ENCODE measurements around the gene NOS1AP. TPM values are rescaled to one million over a fixed set of nuclear protein-coding genes. Genes with fewer than 3 reads are reported as not detected.

Gene NOS1AP
- total RNA-seq, 3 donors from 2014 or later = 11.8 to 17.4 (median 14.3) TPM

DNA sequence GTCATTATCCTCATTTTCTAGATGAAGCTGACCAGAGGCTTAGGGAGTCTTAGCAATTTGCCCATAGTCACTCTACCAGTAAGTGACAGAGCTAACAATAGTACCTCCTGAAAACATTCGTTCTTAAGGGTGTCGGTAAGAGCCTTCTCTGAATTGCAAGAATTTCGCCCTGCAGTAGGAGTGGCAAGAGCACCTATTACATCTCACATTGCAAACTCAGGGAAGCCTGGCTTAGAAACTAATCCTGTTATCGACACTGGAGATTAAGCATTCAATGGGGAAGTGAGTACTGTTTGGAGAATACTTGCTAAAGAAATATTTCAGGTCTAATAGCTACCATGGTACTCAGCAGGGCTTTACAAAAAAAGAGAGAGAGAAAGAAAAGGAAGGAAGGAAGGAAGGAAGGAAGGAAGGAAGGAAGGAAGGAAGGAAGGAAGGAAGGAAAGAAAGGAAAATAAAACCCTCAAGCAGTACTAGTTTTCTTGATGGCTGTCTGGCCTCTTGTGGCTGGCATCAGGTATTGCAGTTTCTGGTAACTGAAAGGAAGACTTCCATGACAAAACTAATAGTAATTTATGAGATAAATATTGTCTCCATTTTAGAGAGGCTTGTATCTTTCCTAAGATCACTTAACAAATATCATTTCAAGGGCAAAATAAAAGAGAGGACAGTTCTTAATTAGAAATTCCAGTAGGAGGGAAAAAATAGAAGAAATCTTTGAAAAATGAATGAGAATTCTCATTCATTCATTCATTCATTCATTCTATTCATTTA is 322.5 kb downstream of the NOS1AP start:
- peak; percentile 54 for ATAC-seq
- DNase-seq = no peak
- Histone ChIP-seq H3K4me1 (ENCODE audit: low read depth) (peaks cover 8% of the 10 kb centered on the region), H3K9me3 (no peaks in the 10 kb centered on the region), H3K4me3 (no peak overlapping the region), H3K36me3 (ENCODE audit: low read depth) (no peaks in the 10 kb centered on the region)
- TF ChIP-seq, protein P1, sequence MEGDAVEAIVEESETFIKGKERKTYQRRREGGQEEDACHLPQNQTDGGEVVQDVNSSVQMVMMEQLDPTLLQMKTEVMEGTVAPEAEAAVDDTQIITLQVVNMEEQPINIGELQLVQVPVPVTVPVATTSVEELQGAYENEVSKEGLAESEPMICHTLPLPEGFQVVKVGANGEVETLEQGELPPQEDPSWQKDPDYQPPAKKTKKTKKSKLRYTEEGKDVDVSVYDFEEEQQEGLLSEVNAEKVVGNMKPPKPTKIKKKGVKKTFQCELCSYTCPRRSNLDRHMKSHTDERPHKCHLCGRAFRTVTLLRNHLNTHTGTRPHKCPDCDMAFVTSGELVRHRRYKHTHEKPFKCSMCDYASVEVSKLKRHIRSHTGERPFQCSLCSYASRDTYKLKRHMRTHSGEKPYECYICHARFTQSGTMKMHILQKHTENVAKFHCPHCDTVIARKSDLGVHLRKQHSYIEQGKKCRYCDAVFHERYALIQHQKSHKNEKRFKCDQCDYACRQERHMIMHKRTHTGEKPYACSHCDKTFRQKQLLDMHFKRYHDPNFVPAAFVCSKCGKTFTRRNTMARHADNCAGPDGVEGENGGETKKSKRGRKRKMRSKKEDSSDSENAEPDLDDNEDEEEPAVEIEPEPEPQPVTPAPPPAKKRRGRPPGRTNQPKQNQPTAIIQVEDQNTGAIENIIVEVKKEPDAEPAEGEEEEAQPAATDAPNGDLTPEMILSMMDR (IDR thresholded peaks at IDR 0.05) = peak; percentile 51
- intact Hi-C loops (cut with DNase I, micrococcal nuclease) = loop anchor here (5.0 kb wide), 2 partner anchors 35 to 335 kb away; no protein-coding TSS in a partner anchor

DNA sequence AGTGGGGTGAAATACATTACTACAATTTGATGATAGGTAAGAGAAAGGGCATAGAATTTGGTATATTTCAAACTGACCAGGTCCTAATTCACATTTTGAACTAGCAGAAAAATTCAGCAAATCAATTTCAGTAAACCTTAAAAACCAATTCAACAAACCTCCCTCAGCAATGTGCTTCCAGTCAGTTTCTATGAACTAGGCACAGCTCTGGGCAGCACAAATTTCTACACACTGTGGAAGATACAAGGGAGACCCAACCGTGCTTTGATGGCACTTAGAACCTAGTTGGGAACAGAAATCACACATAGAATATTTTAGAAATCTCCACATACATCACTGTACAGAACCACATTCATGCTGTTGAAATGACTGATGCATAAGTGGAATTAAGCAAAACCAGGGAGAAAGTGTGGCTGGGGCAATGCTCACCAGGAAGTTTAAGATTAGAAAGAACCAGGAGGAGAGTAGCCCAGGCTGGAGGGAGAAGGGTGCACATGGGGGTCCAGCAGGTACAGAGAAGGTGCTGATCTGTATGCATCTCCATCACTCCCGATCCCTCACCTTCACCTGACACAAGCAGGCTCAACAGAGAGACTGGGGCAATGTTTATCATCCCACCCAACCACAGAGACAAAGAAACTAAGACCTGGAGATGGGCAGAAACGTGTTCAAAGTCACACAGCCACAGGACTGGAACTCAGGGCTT is 326.9 kb downstream of the NOS1AP start:
- intact Hi-C loops (cut with DNase I, micrococcal nuclease) = no loop called here
- Histone ChIP-seq H3K4me1 (ENCODE audit: low read depth) (no peaks in the 10 kb centered on the region), H3K9me3 (no peaks in the 10 kb centered on the region), H3K36me3 (ENCODE audit: low read depth) (no peaks in the 10 kb centered on the region), H3K4me3 (no peak overlapping the region)
- no peak for DNase-seq
- ATAC-seq = no peak
- TF ChIP-seq, protein P1 (IDR thresholded peaks at IDR 0.05) = no peak

DNA sequence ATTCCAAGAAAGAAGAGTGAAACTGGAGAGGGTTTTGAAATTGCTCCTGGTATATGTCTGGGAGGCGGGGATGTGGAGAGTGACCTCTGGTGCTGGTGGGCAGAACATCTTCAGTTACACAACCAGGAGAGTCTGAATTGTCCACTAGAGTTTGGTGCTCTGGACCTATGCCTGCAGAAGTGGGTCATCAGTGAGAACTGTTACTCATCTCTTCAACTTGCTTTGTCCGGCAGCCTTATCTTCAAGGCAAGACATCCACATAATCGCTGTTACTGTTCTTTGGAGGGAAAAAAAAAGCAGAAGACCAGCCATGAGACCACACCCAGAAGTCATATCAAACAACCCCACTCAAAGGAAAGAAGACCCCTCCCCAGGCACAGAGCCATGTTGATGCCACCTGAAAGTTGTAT is 327.6 kb downstream of the NOS1AP start:
- ATAC-seq = no peak

DNA sequence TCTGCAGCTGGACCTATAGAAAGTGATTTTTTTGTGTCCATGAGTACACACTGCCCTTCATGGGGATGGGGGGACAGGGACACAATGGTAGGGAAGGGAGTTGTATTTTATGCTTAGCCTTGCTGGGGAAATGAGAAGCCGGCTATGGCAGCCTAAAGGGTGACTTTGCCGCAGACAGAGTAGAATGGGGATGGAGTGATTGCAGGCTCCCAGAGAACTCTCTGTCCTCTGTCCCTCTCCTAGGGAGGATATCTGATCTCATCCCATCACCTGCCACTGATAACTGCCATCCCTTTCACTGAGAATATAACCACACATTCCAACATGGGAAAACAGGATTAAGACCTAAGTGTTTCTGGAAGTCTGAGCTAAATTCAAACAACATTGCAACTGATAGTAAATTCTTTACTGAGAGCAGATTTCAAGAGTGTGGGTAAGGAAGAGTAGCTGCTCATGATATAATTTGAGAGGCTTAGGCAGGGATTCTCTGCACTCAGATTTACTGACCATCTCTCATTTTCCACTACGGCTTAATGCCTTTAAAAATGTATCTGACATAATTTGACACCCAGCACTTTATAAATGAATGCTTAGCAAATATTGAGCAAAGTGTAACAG is 328.6 kb downstream of the NOS1AP start:
- TF ChIP-seq, protein P1 (IDR thresholded peaks at IDR 0.05) = no peak
- H3K9me3 ChIP-seq = no peaks in the 10 kb centered on the region
- intact Hi-C loops (cut with DNase I, micrococcal nuclease) = no loop called here

More for the DNA sequence above, 327.6 kb downstream of the NOS1AP start:
- DNase-seq = no peak
- intact Hi-C loops (cut with DNase I, micrococcal nuclease) = no loop called here
- H3K4me3 ChIP-seq = no peak overlapping the region
- TF ChIP-seq, protein P1 (IDR thresholded peaks at IDR 0.05) = no peak
- no peaks in the 10 kb centered on the region for H3K36me3 ChIP-seq (ENCODE audit: low read depth)
- H3K4me1 ChIP-seq (ENCODE audit: low read depth) = no peaks in the 10 kb centered on the region
- no peaks in the 10 kb centered on the region for H3K9me3 ChIP-seq

DNA sequence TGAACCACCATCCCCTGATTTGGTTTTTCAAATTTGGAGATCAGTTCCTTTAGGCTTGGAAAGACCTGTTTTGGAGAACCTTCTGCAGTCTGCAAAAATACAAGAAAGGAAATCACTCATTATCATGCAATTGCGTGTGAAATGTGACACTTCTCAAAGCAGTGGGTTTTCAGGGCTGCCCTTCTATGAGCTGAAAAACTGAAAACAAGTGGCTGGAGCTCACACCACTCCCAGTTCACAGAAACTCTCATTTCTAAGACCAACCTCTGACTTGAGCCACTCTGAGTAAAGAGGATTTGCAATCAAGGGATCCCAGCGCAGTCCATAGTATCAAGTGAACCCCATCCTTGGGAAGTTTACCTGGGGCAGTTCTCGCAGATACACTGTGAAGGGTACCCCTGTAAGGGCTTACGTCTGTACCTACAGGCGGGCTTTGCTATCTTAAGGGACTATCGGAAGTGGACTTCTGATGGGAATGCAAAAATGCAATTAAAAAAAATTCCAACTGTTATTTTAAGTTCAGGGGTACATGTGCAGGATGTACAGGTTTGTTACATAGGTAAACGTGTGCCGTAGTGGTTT is 329.6 kb downstream of the NOS1AP start:
- DNase-seq (no peak), ATAC-seq (no peak)
- H3K36me3 ChIP-seq (ENCODE audit: low read depth) = no peaks in the 10 kb centered on the region
- no peak overlapping the region for H3K4me3 ChIP-seq
- TF ChIP-seq, protein P1 (IDR thresholded peaks at IDR 0.05) = no peak
- intact Hi-C loops (cut with DNase I, micrococcal nuclease) = no loop called here
- no peaks in the 10 kb centered on the region for H3K4me1 ChIP-seq (ENCODE audit: low read depth)
- no peaks in the 10 kb centered on the region for H3K9me3 ChIP-seq

More for the DNA sequence above, 328.6 kb downstream of the NOS1AP start:
- Histone ChIP-seq H3K36me3 (ENCODE audit: low read depth) (no peaks in the 10 kb centered on the region), H3K4me3 (no peak overlapping the region), H3K4me1 (ENCODE audit: low read depth) (no peaks in the 10 kb centered on the region)
- DNase-seq (no peak), ATAC-seq (no peak)

All from mucosa of descending colon (tissue), 3 donors.